Stimulated activated CD4-positive, alpha-beta T cell treated with anti-CD3 and anti-CD28 coated beads, Interleukin-12 subunit alpha, Interleukin-12 subunit beta, amount 100 ng/mL, for 48 hours (primary cell): Measurements from ENCODE around the gene TMEM200B.
"Not testable (repeated sequence)": the region's sequence is repeated elsewhere in the genome, so short reads cannot be mapped to it uniquely, and the experiment has no call there.

Experiments used
- DNase-seq, 3 donors: peaks; one replicate each; pipeline ENCODE4 v3.0.0-alpha.2; 2020; ENCODE audit warnings: low read depth in 2 of 3, low spot score in 1 of 3

Gene TMEM200B

DNA sequence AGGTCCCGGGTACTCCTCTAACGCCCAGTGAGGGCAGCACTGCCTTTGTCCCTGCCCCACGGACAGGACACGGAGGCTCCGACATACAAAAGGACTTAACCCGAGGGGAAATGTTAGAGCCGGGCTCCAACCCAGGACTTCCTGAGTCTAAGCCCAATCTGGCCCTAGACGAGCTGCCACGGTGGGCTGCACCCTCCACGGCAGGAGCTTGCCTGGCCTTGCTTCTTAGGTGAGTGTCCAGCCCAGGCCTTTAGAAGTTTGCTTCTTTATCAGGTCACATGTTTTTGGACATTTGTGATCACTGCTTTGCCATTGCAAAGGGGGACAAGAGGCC lies 11.0 kb upstream of the TMEM200B start:
- DNase-seq, result no peak

DNA sequence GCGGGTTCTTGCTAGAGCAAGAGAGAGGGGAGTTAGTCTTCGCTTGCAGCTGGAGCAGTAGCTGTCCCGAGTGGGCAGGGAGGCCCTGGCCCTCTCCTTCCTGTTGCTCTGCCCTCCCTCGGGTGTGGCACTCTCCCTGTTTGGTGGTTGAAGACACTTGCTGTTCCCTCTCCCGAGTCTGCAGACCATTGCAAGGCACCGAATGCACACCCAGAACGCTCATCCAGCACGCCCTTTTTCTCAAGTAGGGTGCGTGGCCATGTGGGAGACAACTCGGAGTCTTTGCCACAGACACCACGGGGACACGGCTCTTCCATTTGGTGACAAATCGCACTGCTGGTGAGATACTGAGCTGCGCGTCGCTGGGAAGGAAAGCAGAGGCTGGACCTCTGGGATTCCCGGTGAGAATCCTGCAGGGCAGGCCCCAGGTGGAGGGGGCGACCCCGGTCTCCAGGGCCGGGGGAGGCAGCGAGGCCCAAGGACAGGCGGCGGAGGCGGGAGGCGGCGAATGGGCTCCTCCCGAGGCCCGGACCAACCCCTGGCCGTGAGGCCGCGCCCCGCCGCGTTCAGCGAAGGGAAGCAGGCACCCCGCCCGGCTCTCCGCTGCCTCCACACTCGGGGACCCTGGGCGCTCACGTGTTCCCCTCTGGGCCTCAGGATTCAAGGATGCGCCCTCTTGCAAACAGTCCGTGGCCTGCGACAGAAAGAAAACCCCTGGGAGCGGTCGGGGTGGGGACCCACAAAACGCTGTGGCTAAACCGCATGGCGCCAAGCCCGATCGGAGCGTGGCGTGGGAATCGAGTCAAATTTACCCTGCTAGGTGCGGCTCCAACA lies 10.4 kb upstream of the TMEM200B start:
- DNase-seq, result no peak

DNA sequence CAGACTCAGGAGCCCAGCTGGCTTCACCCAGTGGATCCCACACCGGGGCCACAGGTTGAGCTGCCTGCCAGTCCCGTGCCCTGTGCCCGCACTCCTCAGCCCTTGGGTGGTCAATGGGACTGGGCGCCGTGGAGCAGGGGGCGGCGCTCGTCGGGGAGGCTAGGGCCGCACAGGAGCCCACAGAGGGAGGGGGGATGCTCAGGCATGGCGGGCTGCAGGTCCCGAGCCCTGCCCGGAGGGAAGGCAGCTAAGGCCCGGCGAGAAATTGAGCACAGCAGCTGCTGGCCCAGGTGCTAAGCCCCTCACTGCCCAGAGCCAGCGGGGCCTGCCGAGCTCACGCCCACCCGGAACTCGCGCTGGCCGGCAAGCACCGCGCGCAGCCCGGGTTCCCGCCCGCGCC lies 7.4 kb upstream of the TMEM200B start:
- not testable (repeated sequence) for DNase-seq

DNA sequence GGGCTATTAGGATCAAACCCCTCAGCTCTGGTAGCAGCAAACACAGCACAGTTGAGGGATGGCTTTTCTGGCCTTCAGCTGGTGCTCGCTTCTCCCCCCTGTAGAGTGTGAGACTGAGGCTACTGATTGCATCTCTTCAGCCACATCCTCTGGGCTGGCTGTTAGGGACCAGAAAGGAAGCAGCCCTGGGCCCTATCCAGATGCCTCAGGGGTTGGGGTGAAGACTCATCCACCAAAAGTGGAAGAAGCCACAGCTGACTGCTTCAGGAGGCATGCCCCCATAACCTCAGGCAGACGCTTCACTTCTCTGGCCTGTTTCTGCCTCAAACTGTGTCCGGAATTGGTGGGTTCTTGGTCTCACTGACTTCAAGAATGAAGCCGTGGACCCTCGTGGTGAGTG lies 6.2 kb upstream of the TMEM200B start:
- no peak for DNase-seq

DNA sequence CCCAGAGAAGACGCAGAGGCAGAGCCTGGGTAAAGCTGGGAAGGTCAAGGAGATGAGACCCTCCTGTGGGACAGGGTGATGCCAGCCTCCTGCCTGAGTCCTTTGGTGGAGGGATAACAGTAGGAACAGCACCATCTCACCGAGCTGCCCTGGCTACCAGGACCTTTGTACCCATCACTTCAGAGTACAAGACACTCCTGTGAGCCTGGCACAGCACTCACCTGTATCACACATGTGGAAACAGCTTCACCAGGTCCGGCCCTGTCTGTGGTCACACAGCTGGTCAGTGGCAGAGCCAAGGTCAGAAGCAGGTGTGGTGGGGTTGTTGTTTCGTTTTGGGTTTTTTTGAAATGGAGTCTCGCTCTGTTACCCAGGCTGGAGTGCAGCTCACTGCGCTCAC lies 5.0 kb upstream of the TMEM200B start:
- no peak for DNase-seq

DNA sequence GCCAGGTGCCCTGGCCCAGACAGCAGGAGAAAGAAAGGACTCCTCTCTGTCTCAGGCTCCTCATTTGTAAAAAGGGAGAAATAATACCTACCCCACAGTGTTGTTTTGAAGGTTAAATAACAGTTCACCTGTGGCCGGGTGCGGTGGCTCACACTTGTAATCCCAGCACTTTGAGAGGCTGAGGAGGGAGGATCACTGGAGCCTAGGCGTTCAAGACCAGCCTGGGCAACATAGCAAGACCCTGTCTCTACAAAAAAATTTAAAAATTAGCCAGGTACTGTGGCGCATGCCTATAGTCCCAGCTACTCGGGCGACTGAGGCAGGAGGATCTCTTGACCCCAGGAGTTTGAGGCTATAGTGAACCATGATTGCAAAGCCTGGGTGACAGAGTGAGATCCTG lies 2.5 kb upstream of the TMEM200B start:
- DNase-seq, result no peak

DNA sequence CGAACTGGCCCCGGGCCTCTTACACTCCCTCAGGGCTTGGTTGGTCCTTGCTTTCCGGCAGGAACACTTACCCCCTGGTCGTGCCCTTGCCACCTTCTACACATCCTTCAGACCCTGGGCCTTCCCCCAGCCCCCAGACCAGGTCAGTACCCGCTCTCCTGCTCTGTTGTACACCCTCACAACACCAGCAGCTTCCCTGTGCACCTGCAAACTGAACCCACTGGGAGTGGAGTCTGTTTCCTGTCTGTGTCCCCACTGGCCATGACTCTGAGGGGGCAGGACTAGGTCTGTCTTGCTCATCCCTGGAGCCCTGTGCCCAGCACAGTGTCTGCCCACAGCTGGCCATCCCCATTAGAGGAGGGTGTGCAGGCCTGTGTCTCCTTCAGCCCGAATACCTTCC lies 2.1 kb upstream of the TMEM200B start:
- DNase-seq, result no peak

DNA sequence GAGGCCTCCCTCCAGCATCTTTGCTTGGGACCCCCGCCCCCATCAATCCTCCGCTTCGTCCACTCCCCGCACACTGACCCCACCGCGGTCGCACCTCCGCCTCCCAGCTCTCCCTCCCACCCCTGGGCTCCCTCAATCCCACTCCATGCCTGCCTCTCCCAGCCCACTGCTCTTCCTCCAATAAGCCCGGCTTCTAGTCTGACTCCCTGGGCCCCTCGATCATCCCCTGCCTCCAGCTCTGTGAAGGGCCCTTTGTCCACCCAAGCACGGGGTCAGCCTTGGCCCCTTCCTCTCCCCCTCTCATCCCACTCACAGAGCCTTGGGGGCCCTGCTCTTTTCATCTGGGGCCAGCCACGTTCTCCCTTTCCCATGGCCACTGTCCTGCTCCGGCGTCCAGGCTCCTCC lies 1.5 kb upstream of the TMEM200B start:
- DNase-seq, result no peak

DNA sequence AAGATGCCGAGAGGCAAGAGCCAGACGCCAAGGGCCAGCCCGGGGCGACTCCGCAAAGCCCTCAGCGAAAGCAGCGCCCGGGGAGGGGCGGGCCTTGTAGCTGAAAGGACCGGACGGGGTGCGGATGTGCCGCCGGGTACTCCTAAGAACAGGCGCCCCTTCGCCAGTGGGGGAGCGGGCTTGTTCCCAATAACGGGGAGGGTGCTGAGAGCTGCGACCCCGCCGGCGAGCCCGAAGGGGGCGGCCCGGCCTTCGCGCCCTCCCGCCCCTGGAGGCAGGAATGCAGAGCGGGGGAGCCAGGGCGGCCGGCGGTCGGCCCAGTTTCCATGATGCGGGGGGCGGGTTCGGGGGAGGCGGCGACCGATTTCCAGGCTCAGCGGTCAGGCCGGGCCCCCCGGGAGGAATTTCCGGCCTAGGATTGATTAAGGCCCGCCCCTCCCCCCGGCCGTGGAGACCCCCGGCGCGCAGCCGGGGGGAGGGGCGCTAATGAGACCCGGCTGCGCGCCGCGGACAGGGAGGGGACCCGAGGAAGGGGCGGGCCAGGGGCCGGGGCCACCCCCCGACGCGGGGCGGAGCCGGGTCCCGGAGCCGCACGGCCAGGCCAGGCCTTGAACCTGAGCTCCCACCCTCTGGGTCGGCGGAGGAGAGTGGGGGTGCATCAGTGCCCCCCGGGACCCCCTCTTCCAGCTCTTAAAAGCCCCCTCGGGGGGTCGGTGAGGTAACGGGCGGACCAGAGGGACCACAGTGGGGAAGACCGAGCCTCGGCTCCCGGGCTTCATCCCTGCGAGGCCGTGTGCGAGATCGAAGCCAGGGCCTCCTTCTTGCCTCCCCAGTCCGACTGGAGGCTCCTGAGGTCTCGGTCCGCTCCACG lies 898 bp upstream of the TMEM200B start:
- DNase-seq, result peak; percentile 38 to 59 (median 44)

DNA sequence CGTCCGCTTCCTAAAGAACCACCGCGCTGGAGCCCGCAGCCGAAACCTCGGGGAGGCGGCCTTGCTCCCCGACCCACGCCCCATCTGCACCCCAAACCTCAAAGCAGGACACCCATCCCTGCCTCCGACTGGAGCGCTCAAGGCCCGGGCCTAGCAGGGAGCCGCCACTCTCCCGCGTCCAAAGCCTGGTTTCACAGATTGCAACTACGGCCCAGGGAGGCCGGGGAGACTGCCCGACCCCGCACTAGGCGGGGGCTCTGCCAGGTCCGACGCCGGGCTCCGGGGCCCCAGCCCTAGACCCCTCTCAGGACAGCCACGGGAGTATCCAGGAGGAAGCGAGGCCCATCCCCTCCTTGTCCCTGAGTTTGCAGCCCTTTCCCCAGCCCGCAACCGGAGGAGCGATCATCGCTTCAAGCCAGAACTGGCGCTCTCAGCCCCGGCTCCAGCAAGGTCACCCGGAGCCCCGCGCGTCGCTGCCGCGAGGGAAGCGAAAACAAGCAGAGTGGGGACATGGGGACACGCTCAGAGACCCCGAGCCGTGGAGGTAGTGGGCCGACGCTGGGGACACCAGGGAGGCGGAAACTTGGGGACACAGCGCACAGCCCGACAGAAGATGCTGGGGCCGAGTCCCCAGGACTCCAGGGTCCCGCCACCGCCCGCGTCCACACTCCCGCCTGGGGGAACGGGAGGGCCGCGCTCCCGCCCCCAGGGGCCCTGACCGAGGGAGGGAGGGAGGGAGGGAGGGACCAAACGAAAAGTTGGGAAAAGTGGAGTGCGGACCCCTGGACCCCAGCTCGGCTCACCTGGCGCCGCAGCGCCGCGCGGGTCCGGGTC lies 433 bp downstream of the TMEM200B start:
- peak in 1 of 3 donors; percentile 19 for DNase-seq

DNA sequence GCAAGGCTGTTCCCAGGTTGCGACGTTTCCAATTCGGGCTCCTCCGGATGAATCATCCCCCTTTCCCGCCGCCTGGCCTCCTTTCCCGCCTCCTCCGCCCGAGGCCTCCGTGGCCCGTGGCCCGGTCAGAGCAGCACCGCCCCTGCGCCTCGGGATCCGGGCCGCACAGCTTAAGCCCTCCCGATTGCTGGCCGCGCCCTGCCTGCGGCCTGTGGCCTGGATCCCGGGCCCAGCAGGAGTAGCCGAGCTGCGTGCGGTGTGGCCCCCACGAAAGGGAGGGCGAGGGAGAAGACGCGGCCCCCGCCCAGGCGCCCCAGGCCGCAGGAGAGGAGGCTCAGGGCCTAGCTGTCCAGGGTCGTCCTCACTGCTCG lies 1.0 kb downstream of the TMEM200B start:
- peak in 1 of 3 donors; percentile 5 for DNase-seq

DNA sequence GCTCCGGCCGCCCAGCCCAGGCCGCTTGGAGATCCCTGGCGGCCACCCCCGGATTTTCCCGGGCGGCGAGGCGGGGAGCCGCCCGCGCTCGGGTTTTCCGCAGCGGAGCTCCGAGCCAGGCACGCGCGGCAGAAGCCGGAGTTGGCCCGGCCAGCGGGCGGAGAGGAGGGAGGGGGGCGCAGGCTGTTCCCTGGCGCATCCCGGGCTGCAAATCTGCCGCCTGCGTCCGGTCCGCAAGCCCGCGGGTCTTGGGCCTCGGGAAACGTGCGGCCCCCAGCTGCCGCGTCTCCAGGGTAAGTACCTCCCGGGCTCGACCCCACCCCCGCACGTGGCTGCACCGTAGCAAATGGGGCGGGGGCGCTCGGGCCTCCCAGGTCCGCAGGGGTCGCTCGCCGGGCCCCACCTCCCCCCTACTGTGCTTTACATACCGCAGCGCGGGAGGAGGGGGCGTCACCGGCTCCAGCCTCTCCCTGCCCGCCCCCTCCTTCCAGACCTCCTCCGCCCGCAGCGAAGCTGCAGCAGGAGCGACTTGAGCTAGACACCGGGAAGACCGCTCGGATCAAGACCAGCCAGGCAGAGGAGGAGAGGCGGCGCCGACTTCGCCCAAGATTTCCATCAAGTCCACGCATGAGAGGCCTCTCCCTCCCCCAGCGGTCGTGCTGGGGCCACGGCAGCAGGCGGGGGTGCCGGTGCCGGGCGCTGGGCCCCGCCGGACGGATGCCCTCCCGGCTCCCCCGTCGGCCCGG lies 1.6 kb downstream of the TMEM200B start:
- peak in 1 of 3 donors; percentile 12 for DNase-seq

DNA sequence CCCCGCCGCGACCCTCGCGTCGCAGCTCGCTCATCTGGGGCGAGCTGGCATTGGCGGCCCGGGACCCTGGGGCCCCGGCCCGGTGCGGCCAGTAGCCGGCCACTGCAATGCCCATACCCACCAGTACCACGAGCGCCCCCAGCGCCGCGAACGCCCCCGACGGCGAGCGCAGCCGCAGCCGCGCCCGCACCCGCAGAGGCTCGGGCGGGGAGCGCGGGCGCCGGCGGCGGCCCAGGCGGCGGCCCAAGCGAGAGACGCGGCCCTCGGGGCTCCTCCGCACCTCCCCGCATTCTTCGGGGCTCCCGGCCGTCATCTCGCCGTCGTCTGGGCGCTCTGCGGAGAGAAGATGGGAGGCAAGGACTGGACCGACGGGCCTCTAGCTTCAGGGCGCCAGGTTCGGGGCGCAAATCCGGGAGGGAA lies 2.2 kb downstream of the TMEM200B start:
- no peak for DNase-seq

DNA sequence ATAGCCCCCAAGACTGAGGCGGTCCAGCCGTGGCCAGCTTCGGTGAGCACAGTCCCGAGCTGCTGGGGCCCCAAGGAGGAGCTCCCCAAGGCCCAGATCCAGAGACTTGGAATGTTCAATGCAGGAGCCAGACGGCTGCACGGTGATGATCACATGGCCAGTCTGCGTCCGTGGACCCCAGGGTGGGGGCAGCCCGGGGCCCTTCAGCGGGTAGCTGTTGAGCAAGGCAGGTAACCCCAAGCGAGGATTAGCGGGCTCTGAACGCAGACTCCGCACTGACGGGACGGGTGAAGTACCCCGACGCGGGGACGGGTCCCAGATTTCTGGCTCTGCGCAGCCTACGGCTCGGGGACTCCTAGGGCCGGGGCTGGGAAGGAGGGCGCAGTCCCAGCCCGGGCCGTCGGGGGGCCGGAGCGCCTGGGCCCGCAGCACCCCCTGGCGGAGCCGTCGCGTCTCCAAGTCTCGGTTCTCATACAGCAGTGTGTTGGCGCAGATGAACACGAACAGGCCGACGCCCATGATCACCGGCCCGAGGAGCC lies 2.7 kb downstream of the TMEM200B start:
- DNase-seq, result peak; percentile 55 to 60 (median 58)

DNA sequence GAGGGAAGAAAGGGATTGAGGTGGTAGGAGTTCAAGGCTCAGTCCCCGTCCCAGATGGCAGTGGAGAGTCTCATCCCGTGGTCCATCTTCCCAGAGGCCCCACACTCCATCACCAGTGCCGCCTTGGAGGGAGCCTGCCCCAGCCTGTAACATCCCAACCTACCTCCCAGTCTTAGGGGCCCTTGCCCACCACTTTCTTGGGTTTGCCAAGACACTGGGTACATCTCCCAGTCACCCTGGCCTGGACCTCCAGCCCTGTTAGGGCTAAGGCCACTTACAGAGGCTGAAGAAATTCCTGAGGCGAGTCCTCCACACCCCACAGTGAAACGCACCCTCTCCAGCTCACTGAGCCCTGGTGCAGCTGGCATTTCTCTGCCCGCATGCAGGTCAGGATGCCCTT lies 3.3 kb downstream of the TMEM200B start:
- DNase-seq, result no peak

DNA sequence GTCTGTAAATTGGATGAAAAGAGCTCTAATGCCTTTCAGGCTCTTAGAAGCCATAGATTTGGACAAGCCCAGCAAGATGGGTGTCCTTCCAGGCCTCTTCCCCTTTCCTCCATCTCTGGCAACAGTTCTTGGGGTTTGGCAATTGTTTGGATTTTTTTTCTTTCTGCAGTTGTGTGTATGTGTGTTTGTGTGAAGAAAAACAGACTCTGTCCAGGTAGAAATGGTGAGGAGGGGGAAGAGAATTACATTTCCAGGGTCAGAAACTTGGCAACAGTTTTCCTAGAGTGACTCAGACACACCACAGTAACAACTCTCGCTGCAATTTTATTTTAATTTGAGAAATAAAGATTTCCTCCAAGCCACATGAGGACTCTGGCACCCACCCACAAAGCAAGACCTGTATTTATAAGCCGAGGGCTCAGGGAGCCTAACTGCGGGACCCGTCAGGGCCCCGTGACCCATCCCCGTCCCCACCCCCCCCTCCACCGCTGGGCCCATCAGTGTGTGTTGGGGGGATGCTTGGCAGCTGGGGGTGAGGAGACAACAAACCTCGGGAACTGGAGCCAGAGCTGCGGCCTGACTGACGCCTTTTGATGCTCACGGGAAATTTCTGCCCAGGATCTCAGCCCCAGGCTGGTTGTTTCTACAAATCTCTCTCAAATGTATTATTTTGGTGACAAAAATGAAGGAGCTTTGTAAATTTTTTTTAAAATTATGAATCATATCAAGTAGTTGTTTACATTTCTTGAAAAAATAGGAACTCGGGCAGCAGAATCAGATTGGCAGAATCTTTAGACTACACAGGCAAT lies 4.4 kb downstream of the TMEM200B start:
- DNase-seq, result no peak

DNA sequence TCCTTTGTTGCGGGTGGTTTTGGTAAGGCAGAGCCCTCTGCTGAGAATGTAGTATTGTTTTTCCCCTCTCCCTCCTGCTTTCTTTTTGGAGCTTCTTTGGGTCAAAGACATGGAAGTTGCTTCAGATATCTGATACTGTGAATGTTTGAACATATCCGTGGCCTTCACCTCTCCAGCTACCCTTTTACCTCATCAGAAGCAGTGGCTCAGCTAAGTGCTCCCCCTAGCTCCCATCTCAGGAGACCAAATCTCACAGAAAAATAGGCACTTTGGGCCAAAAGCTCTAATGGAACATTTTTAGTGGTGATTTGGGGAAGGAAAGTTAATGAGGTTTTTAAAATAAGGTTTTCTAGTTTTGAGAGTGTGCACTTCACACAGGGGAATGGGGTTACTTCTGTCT lies 6.3 kb downstream of the TMEM200B start:
- DNase-seq, result no peak

DNA sequence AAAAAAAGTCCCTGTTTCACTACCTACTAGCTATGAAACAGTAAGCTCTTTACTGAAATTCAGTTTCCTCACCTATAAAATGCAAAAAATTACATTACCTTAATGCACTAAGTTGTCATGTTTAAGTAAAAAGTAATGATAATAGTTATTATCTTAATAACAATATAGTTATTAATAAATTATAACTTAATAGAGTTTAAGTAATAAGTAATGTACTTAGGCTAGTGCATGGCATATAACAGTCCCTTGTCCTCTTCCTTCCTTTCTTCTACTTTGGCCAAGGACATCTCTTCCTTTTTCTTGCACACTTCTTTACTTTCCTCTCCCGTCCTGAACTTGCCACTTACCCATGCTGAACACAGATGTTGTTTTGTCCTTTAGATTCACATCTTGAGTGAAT lies 9.0 kb downstream of the TMEM200B start:
- no peak for DNase-seq

DNA sequence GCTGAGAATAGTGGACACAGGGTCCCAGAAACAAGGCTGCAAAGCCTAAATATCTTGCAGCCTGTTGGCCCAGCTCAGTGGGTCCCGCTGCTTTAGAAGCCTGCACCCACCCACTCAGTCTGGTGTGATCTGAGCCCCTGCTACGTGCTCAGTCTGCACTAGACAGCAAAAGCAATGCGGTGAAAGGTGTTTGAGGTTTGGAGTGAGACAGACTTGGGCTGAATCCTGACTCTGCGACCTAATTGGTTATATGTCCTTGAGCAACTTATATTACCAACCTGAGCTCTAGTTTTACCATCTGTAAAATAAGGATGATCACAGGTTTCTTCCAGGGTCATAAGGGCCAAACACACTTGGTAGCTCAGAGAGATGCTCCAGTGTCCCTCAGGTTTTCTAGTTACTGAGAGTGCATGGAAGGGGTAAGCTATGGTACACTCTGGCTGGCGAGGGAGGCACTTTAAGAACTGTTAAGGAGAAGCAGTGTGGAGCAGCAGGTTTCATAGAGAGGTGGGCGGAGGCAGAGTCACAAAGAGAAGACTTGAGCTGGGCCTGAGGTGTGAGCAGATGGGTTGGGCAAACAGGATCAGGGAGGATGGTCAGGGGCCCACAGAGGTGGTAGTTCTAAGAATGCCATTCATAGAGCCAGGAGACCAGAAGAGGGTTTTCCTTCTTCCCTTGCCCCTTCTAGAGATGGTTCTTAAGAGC lies 10.1 kb downstream of the TMEM200B start:
- no peak for DNase-seq
